Ishikawa (cell line): Measurements from ENCODE around the gene ORC5.

Source experiments
- CEBPB ChIP-seq: IDR thresholded peaks from 2 replicates; pipeline ENCODE4 v1.6.1; 2012
- CREB1 ChIP-seq: IDR thresholded peaks from 2 replicates; pipeline ENCODE4 v1.6.1; 2012; ENCODE audit warnings: low read depth
- EGR1 ChIP-seq: IDR thresholded peaks from 2 replicates; pipeline ENCODE4 v1.6.1; 2012
- EP300 ChIP-seq: IDR thresholded peaks from 2 replicates; pipeline ENCODE4 v1.6.1; 2012; ENCODE audit warnings: borderline replicate concordance
- FOXM1 ChIP-seq: IDR thresholded peaks from 2 replicates; pipeline ENCODE4 v1.6.1; 2012; ENCODE audit warnings: low read depth, borderline replicate concordance
- NFIC ChIP-seq: IDR thresholded peaks from 2 replicates; pipeline ENCODE4 v1.6.1; 2012
- RAD21 ChIP-seq: IDR thresholded peaks from 2 replicates; pipeline ENCODE4 v1.6.1; 2012; ENCODE audit warnings: low read depth
- TAF1 ChIP-seq: IDR thresholded peaks from 2 replicates; pipeline ENCODE4 v1.6.1; 2012; ENCODE audit warnings: low read depth, mild to moderate bottlenecking
- TCF12 ChIP-seq: IDR thresholded peaks from 2 replicates; pipeline ENCODE4 v1.6.1; 2012; ENCODE audit warnings: low read depth
- TEAD4 ChIP-seq: IDR thresholded peaks from 2 replicates; pipeline ENCODE4 v1.6.1; 2012
- YY1 ChIP-seq: IDR thresholded peaks from 2 replicates; pipeline ENCODE4 v1.6.1; 2012; ENCODE audit warnings: low read depth
- ZBTB7A ChIP-seq: IDR thresholded peaks from 2 replicates; pipeline ENCODE4 v1.6.1; 2012; ENCODE audit warnings: low read depth
- TF ChIP-seq, protein P1 (sequence below): IDR thresholded peaks from 2 replicates; pipeline ENCODE4 v1.6.1; 2012
- TF ChIP-seq, protein P2 (sequence below): IDR thresholded peaks from 2 replicates; pipeline ENCODE4 v1.6.1; 2012
- TF ChIP-seq, protein P3 (sequence below): IDR thresholded peaks from 2 replicates; pipeline ENCODE4 v1.6.1; 2012; ENCODE audit warnings: low read depth, mild to moderate bottlenecking

ORC5 gene

DNA sequence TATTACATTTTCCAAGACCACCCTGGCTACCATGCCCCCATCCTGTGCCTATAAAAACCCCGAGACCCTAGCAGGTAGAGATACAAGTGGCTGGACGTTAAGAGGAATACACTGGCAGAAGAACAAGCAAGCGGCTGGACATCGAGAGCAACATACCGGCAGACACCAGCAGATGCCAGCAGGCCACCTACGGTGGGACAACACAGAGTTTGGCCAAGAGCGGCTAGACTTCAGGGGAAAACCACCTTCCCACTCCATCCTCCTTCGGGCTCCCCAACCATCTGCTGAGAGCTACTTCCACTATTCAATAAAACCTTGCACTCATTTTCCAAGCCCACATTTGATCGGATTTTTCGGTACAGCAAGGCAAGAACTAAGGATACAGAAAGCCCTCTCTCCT lies 70.3 kb downstream of the ORC5 start:
- no peak for TF ChIP-seq FOXM1
- TF ChIP-seq ZBTB7A = no peak
- TF ChIP-seq TCF12 = no peak
- TF ChIP-seq TEAD4 = no peak
- TF ChIP-seq, protein P1, sequence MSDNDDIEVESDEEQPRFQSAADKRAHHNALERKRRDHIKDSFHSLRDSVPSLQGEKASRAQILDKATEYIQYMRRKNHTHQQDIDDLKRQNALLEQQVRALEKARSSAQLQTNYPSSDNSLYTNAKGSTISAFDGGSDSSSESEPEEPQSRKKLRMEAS = no peak
- TF ChIP-seq NFIC = no peak
- no peak for TF ChIP-seq YY1
- TF ChIP-seq EGR1 = no peak
- TF ChIP-seq EP300 = no peak
- TF ChIP-seq, protein P2, sequence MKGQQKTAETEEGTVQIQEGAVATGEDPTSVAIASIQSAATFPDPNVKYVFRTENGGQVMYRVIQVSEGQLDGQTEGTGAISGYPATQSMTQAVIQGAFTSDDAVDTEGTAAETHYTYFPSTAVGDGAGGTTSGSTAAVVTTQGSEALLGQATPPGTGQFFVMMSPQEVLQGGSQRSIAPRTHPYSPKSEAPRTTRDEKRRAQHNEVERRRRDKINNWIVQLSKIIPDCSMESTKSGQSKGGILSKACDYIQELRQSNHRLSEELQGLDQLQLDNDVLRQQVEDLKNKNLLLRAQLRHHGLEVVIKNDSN = no peak
- no peak for TF ChIP-seq CEBPB
- no peak for TF ChIP-seq RAD21
- TF ChIP-seq, protein P3, sequence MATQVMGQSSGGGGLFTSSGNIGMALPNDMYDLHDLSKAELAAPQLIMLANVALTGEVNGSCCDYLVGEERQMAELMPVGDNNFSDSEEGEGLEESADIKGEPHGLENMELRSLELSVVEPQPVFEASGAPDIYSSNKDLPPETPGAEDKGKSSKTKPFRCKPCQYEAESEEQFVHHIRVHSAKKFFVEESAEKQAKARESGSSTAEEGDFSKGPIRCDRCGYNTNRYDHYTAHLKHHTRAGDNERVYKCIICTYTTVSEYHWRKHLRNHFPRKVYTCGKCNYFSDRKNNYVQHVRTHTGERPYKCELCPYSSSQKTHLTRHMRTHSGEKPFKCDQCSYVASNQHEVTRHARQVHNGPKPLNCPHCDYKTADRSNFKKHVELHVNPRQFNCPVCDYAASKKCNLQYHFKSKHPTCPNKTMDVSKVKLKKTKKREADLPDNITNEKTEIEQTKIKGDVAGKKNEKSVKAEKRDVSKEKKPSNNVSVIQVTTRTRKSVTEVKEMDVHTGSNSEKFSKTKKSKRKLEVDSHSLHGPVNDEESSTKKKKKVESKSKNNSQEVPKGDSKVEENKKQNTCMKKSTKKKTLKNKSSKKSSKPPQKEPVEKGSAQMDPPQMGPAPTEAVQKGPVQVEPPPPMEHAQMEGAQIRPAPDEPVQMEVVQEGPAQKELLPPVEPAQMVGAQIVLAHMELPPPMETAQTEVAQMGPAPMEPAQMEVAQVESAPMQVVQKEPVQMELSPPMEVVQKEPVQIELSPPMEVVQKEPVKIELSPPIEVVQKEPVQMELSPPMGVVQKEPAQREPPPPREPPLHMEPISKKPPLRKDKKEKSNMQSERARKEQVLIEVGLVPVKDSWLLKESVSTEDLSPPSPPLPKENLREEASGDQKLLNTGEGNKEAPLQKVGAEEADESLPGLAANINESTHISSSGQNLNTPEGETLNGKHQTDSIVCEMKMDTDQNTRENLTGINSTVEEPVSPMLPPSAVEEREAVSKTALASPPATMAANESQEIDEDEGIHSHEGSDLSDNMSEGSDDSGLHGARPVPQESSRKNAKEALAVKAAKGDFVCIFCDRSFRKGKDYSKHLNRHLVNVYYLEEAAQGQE = no peak
- TF ChIP-seq CREB1 = no peak
- no peak for TF ChIP-seq TAF1

DNA sequence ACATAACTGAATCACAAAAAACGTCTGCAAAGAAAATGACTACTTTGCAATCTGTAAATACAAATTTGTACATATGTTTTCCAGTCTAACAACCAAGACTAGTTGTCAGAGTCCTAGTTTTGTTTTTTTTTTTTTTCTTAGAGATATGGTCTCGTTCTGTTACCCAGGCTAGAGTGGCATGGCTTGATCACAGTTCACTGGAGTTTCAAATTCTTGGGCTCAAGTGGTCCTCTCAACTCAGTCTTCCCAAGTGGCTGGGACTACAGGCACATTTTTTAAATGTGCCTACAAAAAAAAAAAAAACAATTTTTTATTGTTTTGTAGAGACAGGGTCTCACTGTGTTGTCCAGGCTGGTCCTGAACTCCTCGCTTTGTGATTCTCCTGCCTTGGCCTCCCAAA lies 70.8 kb downstream of the ORC5 start:
- TF ChIP-seq CREB1 (no peak), EGR1 (no peak), TCF12 (no peak), RAD21 (no peak), FOXM1 (no peak), CEBPB (no peak), NFIC (no peak), YY1 (no peak), TEAD4 (no peak), ZBTB7A (no peak), TAF1 (no peak), EP300 (no peak)
- TF ChIP-seq, protein P3 = no peak
- TF ChIP-seq, protein P2 = no peak
- TF ChIP-seq, protein P1 = no peak

DNA sequence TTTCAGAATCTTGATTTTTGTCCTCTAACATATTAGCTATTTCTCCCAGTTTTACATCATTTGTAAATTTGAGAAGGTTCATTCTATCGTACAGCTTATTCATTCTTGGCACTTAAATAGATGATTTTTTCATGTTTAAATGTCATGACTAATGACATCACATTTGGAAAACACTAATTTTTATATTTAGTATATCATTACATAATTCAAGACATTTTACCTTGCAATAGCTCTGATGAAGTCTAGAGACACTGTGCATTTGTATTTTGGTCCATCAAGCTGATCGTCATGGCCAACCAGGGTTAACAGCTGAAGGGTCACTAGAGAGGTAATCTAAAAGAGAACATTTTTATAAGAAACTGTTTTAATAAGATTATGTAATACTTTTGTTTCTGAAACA lies 71.3 kb downstream of the ORC5 start:
- TF ChIP-seq TCF12 (no peak), ZBTB7A (no peak), CREB1 (no peak), TAF1 (no peak), NFIC (no peak), EGR1 (no peak), EP300 (no peak), TEAD4 (no peak), CEBPB (no peak), RAD21 (no peak), YY1 (no peak), FOXM1 (no peak)
- TF ChIP-seq, protein P2 = no peak
- TF ChIP-seq, protein P1 = no peak
- TF ChIP-seq, protein P3 = no peak

DNA sequence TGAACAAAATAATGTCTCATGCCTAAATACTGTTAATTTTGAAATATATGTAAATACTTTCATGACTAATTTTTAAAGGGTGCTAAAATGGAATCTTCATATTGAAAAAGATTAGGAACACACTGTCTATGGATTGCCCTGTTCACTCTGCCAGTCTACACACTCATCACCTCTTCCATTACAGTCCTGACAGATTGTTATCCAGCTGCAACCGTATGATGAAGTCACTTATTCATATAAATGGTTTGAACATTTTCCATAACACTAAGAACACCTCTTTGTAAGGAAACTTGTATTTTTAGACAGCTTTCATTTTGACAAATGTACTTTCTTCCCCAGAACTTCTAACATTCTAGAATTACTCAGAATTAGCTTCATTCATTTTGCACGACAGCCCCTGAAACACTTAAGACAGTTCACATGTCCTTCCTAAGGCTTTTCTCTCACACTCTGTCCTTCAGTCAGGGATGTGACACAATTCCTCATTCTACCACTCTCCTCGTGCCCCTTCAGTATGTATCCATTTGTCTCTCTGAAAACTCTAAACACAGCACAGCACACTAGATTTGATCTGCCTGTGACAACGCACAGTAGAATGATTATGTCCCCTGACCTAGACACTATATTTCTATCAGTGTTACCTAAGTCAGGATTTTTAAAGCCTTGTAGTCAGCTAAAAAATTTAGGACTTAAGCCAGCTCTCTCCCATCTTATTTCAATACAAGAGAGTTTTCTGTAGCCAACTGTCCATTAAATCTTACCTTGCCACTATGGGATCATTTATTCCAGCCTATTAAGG lies 71.9 kb downstream of the ORC5 start:
- TF ChIP-seq YY1 (no peak), RAD21 (no peak)
- TF ChIP-seq, protein P3 = no peak
